ENCODE data around the gene BTC.
"Not testable (repeated sequence)": the region's sequence is repeated elsewhere in the genome, so short reads cannot be mapped to it uniquely, and the experiment has no call there.

Gene BTC, protein sequence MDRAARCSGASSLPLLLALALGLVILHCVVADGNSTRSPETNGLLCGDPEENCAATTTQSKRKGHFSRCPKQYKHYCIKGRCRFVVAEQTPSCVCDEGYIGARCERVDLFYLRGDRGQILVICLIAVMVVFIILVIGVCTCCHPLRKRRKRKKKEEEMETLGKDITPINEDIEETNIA
- total RNA-seq = 0 to 0.23 (median 0.04) reads per million in 18 experiments

GRCh38 chr4:74794382-74795010 lies at the start of gene BTC:
Gene BTC, minus strand, starts transcription at chr4:74794523. Its CDS starts 198 bp downstream, at chr4:74794325.
- no peak for DNase-seq

GRCh38 chr4:74840936-74841509 lies 46.7 kb upstream of the BTC start:
- DNase-seq = no peak

DNA sequence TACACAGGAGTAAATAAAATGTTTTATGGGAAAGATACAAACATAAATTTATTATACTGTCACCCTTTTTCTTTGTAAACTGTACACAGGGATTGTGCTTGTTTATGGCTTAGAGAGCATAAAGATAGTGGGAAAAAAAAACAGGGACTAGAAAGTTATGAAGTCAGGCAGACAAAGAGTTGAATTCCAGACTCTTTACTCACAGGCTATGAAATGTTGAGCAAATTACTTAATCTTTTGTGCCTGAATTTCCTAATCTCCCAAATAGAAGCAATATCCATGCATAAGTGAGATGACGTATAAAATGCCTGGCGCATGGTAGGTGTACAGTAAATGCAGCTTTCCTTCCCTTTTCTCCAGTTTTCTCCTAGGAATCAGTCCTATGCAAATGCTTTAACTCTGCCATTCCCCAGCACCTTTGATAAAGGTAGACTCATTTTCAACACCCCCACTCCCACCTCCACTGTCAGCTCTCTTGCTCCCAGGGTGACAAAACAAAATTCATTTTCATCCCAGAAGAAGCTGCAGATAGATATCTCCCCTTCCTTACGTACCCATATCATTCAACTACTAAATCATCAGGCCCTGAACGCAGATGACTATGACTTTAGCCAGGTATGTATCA lies 44.5 kb upstream of the BTC start:
- DNase-seq = no peak

DNA sequence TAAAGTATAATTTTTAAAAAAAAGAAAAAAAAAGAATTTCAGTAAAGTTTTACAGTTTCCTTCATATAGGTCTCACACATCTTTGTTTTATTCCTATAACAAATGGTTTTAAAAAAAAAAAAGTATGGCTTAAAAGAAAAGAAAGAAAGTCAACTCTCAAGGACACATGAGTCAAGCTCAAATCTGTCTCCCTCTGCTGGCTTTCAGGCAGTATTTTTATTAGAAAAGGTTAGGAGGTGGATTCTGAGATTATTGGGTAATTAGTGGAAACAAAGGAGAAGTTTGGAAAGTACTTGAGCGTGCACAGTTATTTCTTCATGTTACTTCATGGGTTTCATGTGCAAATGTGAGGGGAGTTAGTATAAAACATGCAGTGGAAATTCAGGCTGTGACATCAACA lies 36.6 kb upstream of the BTC start:
- DNase-seq = peak in 1 of 2 donors; percentile 23

DNA sequence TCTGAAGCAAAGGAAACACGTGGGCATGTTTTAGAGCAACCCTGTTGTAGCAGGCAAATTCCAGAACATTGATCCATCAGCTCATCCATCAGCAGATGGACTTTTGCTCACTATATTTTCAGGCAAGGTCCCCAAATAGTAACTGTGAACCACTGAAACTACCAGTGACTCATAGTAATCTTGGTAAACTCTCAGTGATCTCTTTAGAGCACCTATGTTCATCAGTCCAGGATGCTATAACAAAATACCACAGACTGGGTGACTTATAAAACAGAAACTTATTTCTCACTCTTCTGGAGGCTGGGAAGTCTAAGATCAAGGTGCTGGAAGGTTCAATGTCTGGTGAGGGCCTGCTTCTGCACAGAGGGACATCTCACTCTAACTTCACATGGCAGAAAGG lies 28.9 kb upstream of the BTC start:
- DNase-seq = no peak

- no peak for DNase-seq
These were observed 28.3 kb upstream of the BTC start for GRCh38 chr4:74822603-74823002.

DNA sequence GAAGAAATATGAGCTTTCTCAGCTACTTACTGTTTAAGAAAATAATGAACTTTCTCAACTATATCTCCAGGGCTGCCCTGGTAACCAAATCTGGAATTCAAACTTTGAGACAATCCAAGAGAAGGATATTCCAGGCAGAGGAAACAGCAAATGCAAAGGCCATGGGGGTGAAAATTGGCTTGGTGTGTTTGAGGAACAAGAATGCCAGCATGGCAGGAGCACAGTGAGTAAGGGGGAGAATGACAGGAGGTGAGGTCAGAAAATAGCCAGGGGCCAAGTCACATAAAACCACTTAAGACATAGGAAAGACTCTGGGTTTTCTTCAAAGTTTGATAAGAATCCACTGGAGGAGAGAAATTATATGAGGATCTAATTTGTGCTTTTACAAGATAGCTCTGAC lies 27.2 kb upstream of the BTC start:
- no peak for DNase-seq

DNA sequence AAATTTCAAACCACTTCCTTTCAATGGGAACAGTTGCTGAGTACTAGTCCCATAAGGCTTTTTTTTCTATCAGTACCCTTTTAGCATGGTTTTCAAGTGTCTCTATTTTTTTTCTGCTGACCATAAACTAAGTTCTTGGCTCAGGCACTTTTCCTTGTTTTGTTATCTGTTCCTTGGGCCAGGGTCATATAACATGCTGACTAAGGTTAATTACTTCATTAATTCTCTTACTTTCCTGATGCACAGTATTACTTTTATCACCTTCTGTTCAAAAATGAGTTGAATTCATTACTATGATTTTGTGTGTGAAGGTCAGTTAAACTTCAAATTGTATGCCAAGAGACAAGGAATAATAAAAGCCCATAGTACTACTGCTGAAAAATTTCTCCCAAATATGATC lies 19.7 kb upstream of the BTC start:
- no peak for DNase-seq

- not testable (repeated sequence) for DNase-seq
These were observed 17.7 kb upstream of the BTC start for GRCh38 chr4:74812056-74812455.

- no peak for DNase-seq
These were observed 11.3 kb upstream of the BTC start for GRCh38 chr4:74805601-74806000.

- no peak for DNase-seq
These were observed 6.0 kb upstream of the BTC start for GRCh38 chr4:74800310-74800709.

DNA sequence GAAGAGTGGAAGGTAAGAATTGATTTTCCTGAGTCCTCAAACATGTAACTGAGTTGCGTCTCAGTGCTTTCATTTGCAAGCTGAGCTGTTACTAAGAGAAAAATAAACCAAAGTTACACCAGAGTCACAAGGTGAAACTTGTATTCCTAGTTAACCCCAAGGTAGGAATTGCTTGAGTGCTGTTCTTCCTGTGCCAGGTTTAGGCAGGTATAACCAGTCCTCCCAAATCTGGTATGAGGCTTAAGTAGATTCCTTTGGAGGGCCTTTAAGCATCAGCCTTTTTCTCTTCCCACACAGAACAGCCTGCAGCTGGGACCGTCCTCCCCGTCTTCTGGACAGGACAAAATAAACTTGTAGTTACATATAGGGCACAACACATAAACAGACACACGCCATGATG lies 2.3 kb upstream of the BTC start:
- no peak for DNase-seq

- DNase-seq = no peak
These were observed 454 bp downstream of the BTC start for GRCh38 chr4:74793757-74794381.

DNA sequence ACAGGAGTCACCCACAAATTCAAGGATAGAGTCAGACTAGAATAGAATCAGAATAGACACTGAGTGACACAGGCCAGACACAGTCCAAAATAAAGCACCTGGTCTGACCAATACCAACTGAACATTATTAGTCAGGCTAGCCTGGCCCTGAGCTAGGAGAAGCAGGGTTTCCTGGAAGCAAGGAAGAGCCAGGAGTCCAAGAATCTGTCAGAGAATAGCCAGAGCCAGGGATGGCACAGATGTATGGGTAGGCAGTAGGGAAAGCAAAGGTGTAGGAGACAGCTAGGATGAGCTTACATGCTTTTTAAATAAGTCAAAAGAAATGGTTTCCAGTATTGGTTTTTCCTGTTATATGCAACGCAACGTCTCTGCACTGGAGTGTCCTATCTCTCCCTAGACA lies 3.7 kb downstream of the BTC start:
- no peak for DNase-seq

DNA sequence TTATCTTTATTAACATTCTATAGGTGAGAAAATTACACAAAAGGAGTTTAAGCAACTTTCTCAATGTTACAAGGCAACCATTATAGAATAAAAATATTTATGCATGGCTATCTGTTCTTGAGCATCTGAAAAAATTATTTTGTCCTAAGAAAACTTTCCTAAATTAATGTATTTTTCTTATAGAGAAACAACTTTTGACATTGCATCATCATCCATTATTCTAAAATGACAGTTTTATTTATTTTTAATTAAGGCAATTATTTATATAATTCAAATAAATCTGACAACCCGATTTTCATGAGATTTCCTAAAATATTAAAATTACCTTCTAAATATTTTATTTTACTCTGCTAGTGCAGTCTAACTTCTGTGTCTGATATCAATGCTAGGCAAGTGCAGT lies 4.8 kb downstream of the BTC start:
- DNase-seq = no peak

GRCh38 chr4:74777531-74777930 lies 16.8 kb downstream of the BTC start:
- no peak for DNase-seq

GRCh38 chr4:74772783-74773182 lies 21.5 kb downstream of the BTC start:
- DNase-seq = no peak

GRCh38 chr4:74772106-74772505 lies 22.2 kb downstream of the BTC start:
- no peak for DNase-seq

DNA sequence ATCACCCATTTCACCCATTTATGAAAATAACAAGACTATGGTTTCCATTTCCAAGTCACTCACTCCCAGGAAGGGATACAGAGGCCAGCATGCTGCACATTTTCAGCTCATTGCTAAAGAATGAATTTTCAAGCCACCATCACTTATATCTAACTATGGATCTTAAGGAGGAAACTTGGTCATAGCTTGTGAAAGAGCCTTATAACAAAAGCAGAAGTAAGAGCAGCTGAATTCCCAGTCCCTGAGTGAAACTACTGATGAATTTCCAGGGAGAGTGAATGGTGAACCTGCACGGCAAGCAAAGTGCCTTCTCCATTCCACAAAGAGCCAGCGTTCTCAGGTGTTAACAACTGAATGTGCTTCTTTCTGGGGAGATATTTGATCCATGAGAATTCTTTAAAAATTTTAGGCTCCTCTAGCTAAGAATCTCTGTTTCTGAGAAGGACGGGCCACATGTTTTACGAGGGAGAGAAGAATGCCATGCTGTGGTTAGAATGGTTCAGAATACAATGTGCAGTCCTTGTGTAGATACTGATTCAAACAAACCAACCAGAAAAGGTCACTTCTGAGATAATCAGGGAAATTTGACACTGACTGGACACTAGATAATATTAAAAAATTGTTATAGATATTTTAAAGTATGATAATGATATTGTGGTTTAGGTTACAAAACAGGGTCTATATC lies 24.0 kb downstream of the BTC start:
- no peak for DNase-seq

- DNase-seq = no peak
These were observed 25.3 kb downstream of the BTC start for GRCh38 chr4:74768857-74769525.

GRCh38 chr4:74764119-74764518 lies 30.2 kb downstream of the BTC start:
- DNase-seq = no peak

- DNase-seq = no peak
These were observed 35.7 kb downstream of the BTC start for GRCh38 chr4:74758551-74759145.

All from inflammatory macrophage (primary cell).